Neural progenitor cell (in vitro differentiated cells): ENCODE results near the gene PSD2. TPM values are rescaled to one million over a fixed set of nuclear protein-coding genes. Genes with fewer than 3 reads are reported as not detected.
A peak's percentile ranks its signal among the peaks of the same experiment; 100 is the strongest.

Source experiments
- DNase-seq: peaks from one replicate; pipeline ENCODE4 v3.0.0-alpha.2; 2016; ENCODE audit warnings: low spot score
- H2AFZ ChIP-seq: fragments of 200-600 bp; sonication (generic); replicated peaks from 2 replicates; pipeline ENCODE4 v1.6.1; 2016; ENCODE audit warnings: antibody characterized with exemption
- H3F3A ChIP-seq: fragments of 200-600 bp; sonication (generic); 2 replicates; pipeline ENCODE4 v1.6.1; 2016; ENCODE audit warnings: antibody characterized with exemption, low read depth
- H3K27ac ChIP-seq: fragments of 200-600 bp; sonication (generic); 2 replicates; pipeline ENCODE4 v1.5.1; 2016; ENCODE audit warnings: mild to moderate bottlenecking
- H3K27me3 ChIP-seq: fragments of 200-600 bp; sonication (generic); 2 replicates; pipeline ENCODE4 v1.6.1; 2016; ENCODE audit warnings: mild to moderate bottlenecking, moderate library complexity
- H3K36me3 ChIP-seq: fragments of 200-600 bp; sonication (generic); 2 replicates; pipeline ENCODE4 v1.5.1; 2016
- H3K4me1 ChIP-seq: fragments of 200-600 bp; sonication (generic); 2 replicates; pipeline ENCODE4 v1.6.1; 2016; ENCODE audit warnings: mixed run types
- H3K4me2 ChIP-seq: fragments of 200-600 bp; sonication (generic); 2 replicates; pipeline ENCODE4 v1.6.1; 2016
- H3K4me3 ChIP-seq: fragments of 200-600 bp; sonication (generic); 2 replicates; pipeline ENCODE4 v1.5.1; 2016
- H3K79me2 ChIP-seq: fragments of 200-600 bp; sonication (generic); 2 replicates; pipeline ENCODE4 v1.6.1; 2016; ENCODE audit warnings: low read depth
- H3K9ac ChIP-seq: fragments of 200-600 bp; sonication (generic); 2 replicates; pipeline ENCODE4 v1.6.1; 2016
- H3K9me3 ChIP-seq: fragments of 200-600 bp; sonication (generic); 2 replicates; pipeline ENCODE4 v1.5.1; 2016; ENCODE audit warnings: low read depth
- H4K20me1 ChIP-seq: fragments of 200-600 bp; sonication (generic); 2 replicates; pipeline ENCODE4 v1.6.1; 2016; ENCODE audit warnings: low read depth
- H3K27ac Mint-ChIP-seq: 3 replicates; pipeline ENCODE4 v1.8.0; 2021; ENCODE audit warnings: mixed read lengths
- H3K27me3 Mint-ChIP-seq: 2 replicates; pipeline ENCODE4 v1.8.0; 2022; ENCODE audit warnings: low read depth, mild to moderate bottlenecking, inconsistent platforms, moderate library complexity, mixed read lengths; ENCODE audit not compliant: insufficient read depth
- H3K36me3 Mint-ChIP-seq: 3 replicates; pipeline ENCODE4 v1.8.0; 2021; ENCODE audit warnings: mixed read lengths
- H3K4me1 Mint-ChIP-seq: 3 replicates; pipeline ENCODE4 v1.8.0; 2021; ENCODE audit warnings: mixed read lengths
- H3K4me3 Mint-ChIP-seq: 3 replicates; pipeline ENCODE4 v1.8.0; 2021; ENCODE audit warnings: mild to moderate bottlenecking, moderate library complexity, mixed read lengths
- H3K9me3 Mint-ChIP-seq: 3 replicates; pipeline ENCODE4 v1.8.0; 2020; ENCODE audit warnings: mixed read lengths
- CTCF ChIP-seq: fragments of 200-600 bp; sonication (generic); IDR thresholded peaks from 2 replicates; pipeline ENCODE4 v1.5.1; 2017; ENCODE audit warnings: antibody characterized with exemption, mild to moderate bottlenecking
- EZH2 ChIP-seq: fragments of 200-600 bp; sonication (generic); IDR thresholded peaks from 2 replicates; pipeline ENCODE4 v1.6.1; 2017; ENCODE audit warnings: antibody characterized with exemption, mild to moderate bottlenecking, moderate library complexity
- EZH2phosphoT487 ChIP-seq: fragments of 200-600 bp; sonication (generic); IDR thresholded peaks from 2 replicates; pipeline ENCODE4 v1.6.1; 2017; ENCODE audit warnings: antibody characterized with exemption
- total RNA-seq: library from RNA; depleted of rRNA; stranded (reverse); fragments of >200 nt; gene quantifications from 2 replicates; pipeline ENCODE4 v1.2.3, GENCODE V29; 2015; ENCODE audit warnings: low replicate concordance

The PSD2 gene
- total RNA-seq, 1 donor from 2014 or later: 0.09 TPM

GRCh38 chr5:139849501-139849900 lies 53.9 kb downstream of the PSD2 start:
- Mint-ChIP-seq H3K4me1 (peaks cover 5% of the 10 kb centered on the region), H3K27me3 (peaks cover 34% of the 10 kb centered on the region), H3K4me3 (peak overlapping the region; percentile 84), H3K9me3 (no peaks in the 10 kb centered on the region), H3K36me3 (no peaks in the 10 kb centered on the region), H3K27ac (no peak overlapping the region)
- Histone ChIP-seq H3K9me3 (no peaks in the 10 kb centered on the region), H3K4me3 (no peak overlapping the region), H3K4me2 (no peak overlapping the region), H3K27ac (no peak overlapping the region), H3K9ac (no peak overlapping the region), H2AFZ (no peak overlapping the region), H3K79me2 (no peaks in the 10 kb centered on the region), H3K27me3 (peaks cover 84% of the 10 kb centered on the region), H3K4me1 (no peaks in the 10 kb centered on the region), H3F3A (peaks cover 11% of the 10 kb centered on the region), H4K20me1 (peaks cover 16% of the 10 kb centered on the region), H3K36me3 (no peaks in the 10 kb centered on the region)
- DNase-seq: no peak
- TF ChIP-seq CTCF: no peak
- peak; percentile 6 for TF ChIP-seq EZH2

- Histone ChIP-seq H2AFZ (no peak overlapping the region), H4K20me1 (peaks cover 16% of the 10 kb centered on the region), H3K9ac (no peak overlapping the region), H3F3A (peaks cover 11% of the 10 kb centered on the region), H3K27ac (no peak overlapping the region), H3K4me1 (no peaks in the 10 kb centered on the region), H3K9me3 (no peaks in the 10 kb centered on the region), H3K79me2 (no peaks in the 10 kb centered on the region), H3K4me2 (no peak overlapping the region), H3K4me3 (no peak overlapping the region), H3K36me3 (no peaks in the 10 kb centered on the region), H3K27me3 (peaks cover 79% of the 10 kb centered on the region)
- DNase-seq: no peak
- no peak overlapping the region for H3K27ac Mint-ChIP-seq
- H3K4me3 Mint-ChIP-seq: peak overlapping the region; percentile 84
- H3K4me1 Mint-ChIP-seq: peaks cover 4% of the 10 kb centered on the region
- H3K36me3 Mint-ChIP-seq: no peaks in the 10 kb centered on the region
- no peak for TF ChIP-seq EZH2
- TF ChIP-seq EZH2phosphoT487: no peak
- TF ChIP-seq CTCF: no peak
- H3K27me3 Mint-ChIP-seq: peaks cover 34% of the 10 kb centered on the region
- no peaks in the 10 kb centered on the region for H3K9me3 Mint-ChIP-seq
Measured at GRCh38 chr5:139849942-139850341, 54.3 kb downstream of the PSD2 start.

DNA sequence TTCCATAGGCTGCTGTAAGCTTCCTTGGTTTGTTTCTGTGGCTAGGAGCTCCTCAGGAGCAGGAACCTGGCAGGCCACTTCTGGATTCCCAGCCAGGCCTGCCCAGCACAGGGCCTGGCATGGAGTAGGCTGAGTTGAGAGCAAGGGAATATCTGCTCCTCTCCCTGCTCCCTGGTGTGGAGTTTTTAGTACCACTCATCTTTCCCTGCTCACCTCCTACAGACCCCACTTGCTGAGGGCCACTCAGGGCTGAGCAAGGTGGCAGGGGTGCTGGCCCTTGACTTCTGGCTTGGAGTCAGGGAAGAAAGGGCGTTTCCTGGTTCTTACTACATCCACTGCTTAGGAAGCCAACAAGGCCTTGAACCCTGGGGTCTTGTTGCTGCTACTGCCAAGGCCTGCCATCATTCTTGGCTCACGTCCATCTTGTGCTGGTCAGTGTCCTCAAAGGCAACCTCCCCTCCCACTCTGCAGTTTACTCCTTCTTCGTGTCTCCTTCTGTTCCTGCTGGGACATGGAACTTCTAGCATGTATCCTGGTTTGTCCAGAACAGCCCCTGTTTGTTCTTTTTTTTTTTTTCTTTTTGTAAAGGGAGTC lies 54.9 kb downstream of the PSD2 start:
- Mint-ChIP-seq H3K27me3 (peaks cover 35% of the 10 kb centered on the region), H3K27ac (no peak overlapping the region), H3K36me3 (no peaks in the 10 kb centered on the region), H3K4me3 (no peak overlapping the region), H3K9me3 (no peaks in the 10 kb centered on the region), H3K4me1 (peaks cover 4% of the 10 kb centered on the region)
- no peak for DNase-seq
- no peak overlapping the region for H2AFZ ChIP-seq
- no peak overlapping the region for H3K4me2 ChIP-seq
- peaks cover 11% of the 10 kb centered on the region for H3F3A ChIP-seq
- peaks cover 73% of the 10 kb centered on the region for H3K27me3 ChIP-seq
- H3K9me3 ChIP-seq: no peaks in the 10 kb centered on the region
- TF ChIP-seq CTCF (no peak), EZH2 (no peak), EZH2phosphoT487 (no peak)
- H3K4me1 ChIP-seq: no peaks in the 10 kb centered on the region
- H3K4me3 ChIP-seq: no peak overlapping the region
- H4K20me1 ChIP-seq: peaks cover 13% of the 10 kb centered on the region
- no peaks in the 10 kb centered on the region for H3K36me3 ChIP-seq
- no peak overlapping the region for H3K27ac ChIP-seq
- H3K9ac ChIP-seq: no peak overlapping the region
- H3K79me2 ChIP-seq: no peaks in the 10 kb centered on the region
